ENCODE results near the gene DCHS2.

DCHS2 gene

GRCh38 chr4:154184238-154184637, 307.4 kb downstream of the DCHS2 start:
- no peak for DNase-seq

GRCh38 chr4:154183264-154183663, 308.3 kb downstream of the DCHS2 start:
- no peak for DNase-seq
